ENCODE data around the gene LCN1. TPM values are rescaled to one million over a fixed set of nuclear protein-coding genes. Genes with fewer than 3 reads are reported as not detected.
A peak's percentile ranks its signal among the peaks of the same experiment; 100 is the strongest.

Gene LCN1
- polyA plus RNA-seq, 3 donors: not detected

- no peak for TF ChIP-seq CTCF (IDR thresholded peaks at IDR 0.05)
- no peaks in the 10 kb centered on the region for H4K20me1 ChIP-seq (ENCODE audit: insufficient read depth, low read length)
- peaks cover 0 to 4% (median 0%) of the 10 kb centered on the region in 3 donors for H3K27me3 Mint-ChIP-seq (ENCODE audit: low read depth in 3 of 3)
- no peak overlapping the region for H3K4me3 ChIP-seq (replicated peaks in 1 of 3; ENCODE audit: low read depth in 2 of 3, low read length in 3 of 3)
- peaks cover 0 to 2% (median 0%) of the 10 kb centered on the region in 7 donors for H3K9me3 Mint-ChIP-seq
- H3K4me1 ChIP-seq (ENCODE audit: control insufficient read depth in 1 of 2, insufficient read depth in 2 of 2, low read length in 2 of 2): no peaks in the 10 kb centered on the region
- 94% methylated on average over 15 of the region's 27 CpGs for WGBS (ENCODE audit: insufficient coverage)
- H3K4me2 ChIP-seq (replicated peaks; ENCODE audit: extremely low read depth, low read length, poor library complexity, severe bottlenecking): no peak overlapping the region
- H3K27me3 ChIP-seq (ENCODE audit: control insufficient read depth in 2 of 2, insufficient read depth in 2 of 2, low read length in 2 of 2): peaks cover 0 to 2% of the 10 kb centered on the region in 2 donors
- H3K9ac ChIP-seq (ENCODE audit: insufficient read depth, low read length, poor library complexity, severe bottlenecking): no peak overlapping the region
- H3K4me1 Mint-ChIP-seq: no peaks in the 10 kb centered on the region
- intact Hi-C loops (cut with micrococcal nuclease): no loop called here
- H2AFZ ChIP-seq (ENCODE audit: insufficient read depth, low read depth, low read length, poor library complexity, severe bottlenecking): no peak overlapping the region
- H3K36me3 Mint-ChIP-seq: peaks cover 4 to 8% of the 10 kb centered on the region in 2 donors
- peak overlapping the region in 1 of 2 donors; percentile 1 for H3K4me3 Mint-ChIP-seq
- peaks cover 4 to 6% of the 10 kb centered on the region in 2 donors for H3K36me3 ChIP-seq (replicated peaks in 1 of 2; ENCODE audit: control insufficient read depth in 1 of 2, insufficient read depth in 2 of 2, low read length in 2 of 2)
- no peaks in the 10 kb centered on the region for H3K9me3 ChIP-seq (replicated peaks in 1 of 2; ENCODE audit: control insufficient read depth in 1 of 2, insufficient read depth in 1 of 2, low read length in 2 of 2)
- H3K79me2 ChIP-seq (ENCODE audit: insufficient read depth, low read length): no peaks in the 10 kb centered on the region
- no peak overlapping the region for H3K27ac Mint-ChIP-seq
- no peak overlapping the region for H3K27ac ChIP-seq (ENCODE audit: low read depth in 1 of 2, low read length in 2 of 2)
- no peak for DNase-seq
These were observed 28.2 kb upstream of the LCN1 start for GRCh38 chr9:135492886-135493669.

- Mint-ChIP-seq H3K36me3 (no peaks in the 10 kb centered on the region), H3K4me3 (no peak overlapping the region), H3K27ac (no peak overlapping the region), H3K27me3 (ENCODE audit: low read depth in 3 of 3) (peaks cover 3 to 16% (median 10%) of the 10 kb centered on the region in 3 donors), H3K4me1 (peaks cover 5% of the 10 kb centered on the region), H3K9me3 (peaks cover 0 to 2% (median 0%) of the 10 kb centered on the region in 7 donors)
- DNase-seq: no peak
- Histone ChIP-seq H3K79me2 (ENCODE audit: insufficient read depth, low read length) (no peaks in the 10 kb centered on the region), H3K9me3 (replicated peaks in 1 of 2; ENCODE audit: control insufficient read depth in 1 of 2, insufficient read depth in 1 of 2, low read length in 2 of 2) (no peaks in the 10 kb centered on the region), H4K20me1 (ENCODE audit: insufficient read depth, low read length) (no peaks in the 10 kb centered on the region), H3K4me3 (replicated peaks in 1 of 3; ENCODE audit: low read depth in 2 of 3, low read length in 3 of 3) (no peak overlapping the region), H3K27me3 (ENCODE audit: control insufficient read depth in 2 of 2, insufficient read depth in 2 of 2, low read length in 2 of 2) (peaks cover 0 to 5% of the 10 kb centered on the region in 2 donors), H3K9ac (ENCODE audit: insufficient read depth, low read length, poor library complexity, severe bottlenecking) (no peak overlapping the region), H3K36me3 (replicated peaks in 1 of 2; ENCODE audit: control insufficient read depth in 1 of 2, insufficient read depth in 2 of 2, low read length in 2 of 2) (no peaks in the 10 kb centered on the region), H2AFZ (ENCODE audit: insufficient read depth, low read depth, low read length, poor library complexity, severe bottlenecking) (no peak overlapping the region), H3K4me1 (ENCODE audit: control insufficient read depth in 1 of 2, insufficient read depth in 2 of 2, low read length in 2 of 2) (peaks cover 9 to 10% of the 10 kb centered on the region in 2 donors), H3K4me2 (replicated peaks; ENCODE audit: extremely low read depth, low read length, poor library complexity, severe bottlenecking) (no peak overlapping the region), H3K27ac (ENCODE audit: low read depth in 1 of 2, low read length in 2 of 2) (no peak overlapping the region)
- intact Hi-C loops (cut with micrococcal nuclease): no loop called here
- 94% methylated on average over 23 of the region's 30 CpGs for WGBS (ENCODE audit: insufficient coverage)
- TF ChIP-seq CTCF (IDR thresholded peaks at IDR 0.05): no peak
These were observed 26.3 kb upstream of the LCN1 start for GRCh38 chr9:135494791-135495559.

Measured in CD14-positive monocyte (primary cell).